H1 (cell line): ENCODE results near the gene PPM1N. TPM values are rescaled to one million over a fixed set of nuclear protein-coding genes. Genes with fewer than 3 reads are reported as not detected.

Experiments used
- CTCF ChIA-PET: fragments of 300-600 bp; sonication (Branson Sonifier 250); formaldehyde crosslinking; loops from one replicate; lab custom pipeline; 2021; ENCODE audit not compliant: partially characterized antibody; lab: Charles Lee
- POLR2A ChIA-PET: fragments of 300-600 bp; sonication (Branson Sonifier 250); formaldehyde crosslinking; loops from one replicate; lab custom pipeline; 2021; ENCODE audit warnings: inconsistent platforms; ENCODE audit not compliant: partially characterized antibody; lab: Charles Lee
- DNase-seq, 2 experiments: peaks; one replicate each; pipeline versions ENCODE4 v3.0.0 to v3.0.0-alpha.2; 2010 to 2022; ENCODE audit warnings: low spot score in 2 of 2, low read depth in 1 of 2, mixed read lengths in 1 of 2
- FAIRE-seq: peaks from 2 replicates; lab custom pipeline; 2011; peaks lifted over from hg19 to GRCh38; lab: Jason Lieb, UNC
- H2AFZ ChIP-seq: 2 replicates; pipeline ENCODE4 v1.8.1; 2012; ENCODE audit warnings: low read length, inconsistent platforms
- H2AK5ac ChIP-seq: 2 replicates; pipeline ENCODE4 v1.6.1; 2013; ENCODE audit warnings: low read depth, low read length
- H2BK120ac ChIP-seq: replicated peaks from 2 replicates; pipeline ENCODE3; 2013; ENCODE audit warnings: low read depth, low read length, inconsistent platforms
- H2BK12ac ChIP-seq: 2 replicates; pipeline ENCODE4 v1.6.1; 2013; ENCODE audit warnings: low read depth, low read length
- H2BK15ac ChIP-seq: 2 replicates; pipeline ENCODE4 v1.6.1; 2013; ENCODE audit warnings: low read length
- H2BK20ac ChIP-seq: 2 replicates; pipeline ENCODE4 v1.6.1; 2013; ENCODE audit warnings: low read length
- H2BK5ac ChIP-seq: 2 replicates; pipeline ENCODE4 v1.6.1; 2013; ENCODE audit warnings: low read depth, low read length
- H3K14ac ChIP-seq: 2 replicates; pipeline ENCODE4 v1.6.1; 2013; ENCODE audit warnings: inconsistent platforms; ENCODE audit not compliant: insufficient read length
- H3K18ac ChIP-seq: 2 replicates; pipeline ENCODE4 v1.6.1; 2013; ENCODE audit warnings: low read length; ENCODE audit errors: extremely low read depth
- H3K23ac ChIP-seq: 2 replicates; pipeline ENCODE4 v1.6.1; 2013; ENCODE audit warnings: inconsistent platforms; ENCODE audit not compliant: insufficient read length
- H3K23me2 ChIP-seq: 2 replicates; pipeline ENCODE4 v1.6.1; 2013; ENCODE audit warnings: low read depth, low read length
- H3K27ac ChIP-seq: 2 replicates; pipeline ENCODE4 v1.6.1; 2011; ENCODE audit warnings: low read depth, low read length, inconsistent platforms
- H3K27me3 ChIP-seq, 4 experiments: replicated peaks in 1 of 4; 1 replicate in 1 of 4; 2 replicates in 3 of 4; pipeline versions ENCODE4 v1.6.1 to v1.8.1; 2011 to 2013; ENCODE audit warnings: low read length in 3 of 4, mild to moderate bottlenecking in 3 of 4, inconsistent platforms in 2 of 4, mixed read lengths in 2 of 4, moderate library complexity in 1 of 4; ENCODE audit not compliant: control insufficient read depth in 3 of 4, insufficient read depth in 3 of 4; ENCODE audit errors: extremely low read depth in 1 of 4
- H3K36me3 ChIP-seq, 4 experiments: 2 replicates each; pipeline versions ENCODE4 v1.6.1 to v1.8.1; 2011 to 2013; ENCODE audit warnings: mild to moderate bottlenecking in 4 of 4, low read length in 3 of 4, moderate library complexity in 2 of 4, control low read depth in 1 of 4, inconsistent platforms in 1 of 4; ENCODE audit not compliant: insufficient read depth in 4 of 4, control insufficient read depth in 2 of 4
- H3K4ac ChIP-seq: replicated peaks from 2 replicates; pipeline ENCODE3; 2013; ENCODE audit warnings: low read length, low read depth, mixed read lengths, inconsistent platforms; ENCODE audit not compliant: insufficient read length
- H3K4me1 ChIP-seq, 4 experiments: replicated peaks in 1 of 4; 1 replicate in 1 of 4; 2 replicates in 3 of 4; pipeline versions ENCODE4 v1.6.1 to v1.8.1; 2011 to 2013; ENCODE audit warnings: low read length in 3 of 4, inconsistent platforms in 2 of 4, mixed read lengths in 1 of 4; ENCODE audit not compliant: insufficient read depth in 4 of 4, control insufficient read depth in 3 of 4
- H3K4me2 ChIP-seq, 2 experiments: 2 replicates each; pipeline versions ENCODE4 v1.6.1 to v1.8.1; 2011 to 2013; ENCODE audit warnings: low read depth in 2 of 2, low read length in 2 of 2, control low read depth in 1 of 2, inconsistent platforms in 1 of 2, mild to moderate bottlenecking in 1 of 2; ENCODE audit not compliant: insufficient read depth in 1 of 2
- H3K4me3 ChIP-seq, 4 experiments: fragments of 200-600, 300-600 bp in 1 of 4; sonication (generic), shearing (Covaris generic), sonication (Bioruptor Twin) in 1 of 4; 2 replicates each; pipeline versions ENCODE4 v1.5.1 to v1.8.1; 2011 to 2016; ENCODE audit warnings: low read length in 4 of 4, low read depth in 3 of 4, control low read depth in 2 of 4, inconsistent platforms in 2 of 4, mild to moderate bottlenecking in 2 of 4, mixed read lengths in 1 of 4, moderate library complexity in 1 of 4; ENCODE audit not compliant: insufficient read depth in 2 of 4; ENCODE audit errors: extremely low read depth in 1 of 4
- H3K56ac ChIP-seq: replicated peaks from 2 replicates; pipeline ENCODE3; 2013; ENCODE audit warnings: low read depth, mild to moderate bottlenecking, mixed read lengths, low read length, inconsistent platforms; ENCODE audit not compliant: insufficient read length
- H3K79me1 ChIP-seq: 2 replicates; pipeline ENCODE4 v1.6.1; 2013; ENCODE audit warnings: low read depth, low read length, control low read depth
- H3K79me2 ChIP-seq, 2 experiments: 2 replicates each; pipeline versions ENCODE4 v1.6.1 to v1.8.1; 2012 to 2013; ENCODE audit warnings: low read length in 2 of 2, mild to moderate bottlenecking in 2 of 2, inconsistent platforms in 1 of 2; ENCODE audit not compliant: insufficient read depth in 2 of 2, control insufficient read depth in 1 of 2
- H3K9ac ChIP-seq, 4 experiments: replicated peaks in 1 of 4; 1 replicate in 1 of 4; 2 replicates in 3 of 4; pipeline versions ENCODE4 v1.6.1 to v1.8.1; 2011 to 2013; ENCODE audit warnings: low read depth in 3 of 4, low read length in 3 of 4, control low read depth in 2 of 4, mild to moderate bottlenecking in 2 of 4, moderate library complexity in 2 of 4, inconsistent platforms in 1 of 4; ENCODE audit errors: extremely low read depth in 1 of 4
- H3K9me3 ChIP-seq, 2 experiments: 2 replicates each; pipeline versions ENCODE4 v1.6.1 to v1.8.1; 2012 to 2013; ENCODE audit warnings: mild to moderate bottlenecking in 2 of 2, moderate library complexity in 2 of 2, control low read depth in 1 of 2, inconsistent platforms in 1 of 2, low read depth in 1 of 2, low read length in 1 of 2, mixed read lengths in 1 of 2; ENCODE audit not compliant: insufficient read depth in 2 of 2
- H4K20me1 ChIP-seq, 2 experiments: replicated peaks in 1 of 2; 2 replicates each; pipeline versions ENCODE3 to v1.8.1; 2011 to 2013; ENCODE audit warnings: inconsistent platforms in 2 of 2, low read length in 2 of 2, mild to moderate bottlenecking in 1 of 2; ENCODE audit not compliant: insufficient read depth in 2 of 2, control insufficient read depth in 1 of 2
- H4K5ac ChIP-seq: 2 replicates; pipeline ENCODE4 v1.6.1; 2013; ENCODE audit warnings: low read length, low read depth, mixed read lengths, inconsistent platforms; ENCODE audit not compliant: insufficient read length
- H4K8ac ChIP-seq: 2 replicates; pipeline ENCODE4 v1.8.0; 2013; ENCODE audit warnings: mild to moderate bottlenecking, moderate library complexity, low read length, inconsistent platforms; ENCODE audit not compliant: insufficient read depth; ENCODE audit errors: extremely low read depth
- H4K91ac ChIP-seq: replicated peaks from 2 replicates; pipeline ENCODE3; 2013; ENCODE audit warnings: low read length, mixed read lengths, inconsistent platforms; ENCODE audit not compliant: insufficient read length
- GABPA ChIP-seq: IDR thresholded peaks from 2 replicates; pipeline ENCODE4 v1.6.1; 2011; ENCODE audit warnings: mild to moderate bottlenecking, low read length, moderate library complexity, borderline replicate concordance; ENCODE audit not compliant: insufficient read depth
- KDM1A ChIP-seq: fragments of 200-600, 300-600 bp; sonication (generic); IDR thresholded peaks from 2 replicates; pipeline ENCODE4 v1.7.1; 2016; ENCODE audit warnings: mild to moderate bottlenecking, low read length, borderline replicate concordance
- KDM4A ChIP-seq: IDR thresholded peaks from one replicate; pipeline ENCODE4 v1.7.1; 2012; ENCODE audit warnings: low read depth, mild to moderate bottlenecking, moderate library complexity, low read length, inconsistent platforms; ENCODE audit not compliant: severe bottlenecking
- SAP30 ChIP-seq: fragments of 300-600 bp; sonication (generic); IDR thresholded peaks from 2 replicates; pipeline ENCODE4 v1.7.1; 2012; ENCODE audit warnings: low read length, moderate library complexity, mild to moderate bottlenecking, inconsistent platforms; ENCODE audit not compliant: insufficient read depth, insufficient replicate concordance
- SRF ChIP-seq: IDR thresholded peaks from 2 replicates; pipeline ENCODE4 v1.6.1; 2011; ENCODE audit warnings: mild to moderate bottlenecking, low read depth, low read length, moderate library complexity
- WGBS, 2 experiments: shearing (Covaris generic) in 1 of 2; methylation state at CpG; one replicate each; pipeline versions ENCODE4 v1.1.6 to v1.1.7; 2013 to 2015; ENCODE audit warnings: low lambda C conversion rate in 2 of 2, mixed read lengths in 2 of 2, inconsistent platforms in 1 of 2, low coverage in 1 of 2, missing lambda C conversion rate in 1 of 2; ENCODE audit not compliant: insufficient replicate concordance in 2 of 2, insufficient coverage in 1 of 2, insufficient read length in 1 of 2; ENCODE audit errors: extremely low coverage in 1 of 2, missing lambda C conversion rate in 1 of 2; 5-methylcytosine and 5-hydroxymethylcytosine counted together
- polyA plus RNA-seq, 7 experiments: library from polyadenylated mRNA; depleted of rRNA in 3 of 7; stranded (reverse) in 5 of 7; unstranded in 2 of 7; fragments of >200 nt in 5 of 7; fragments of 200-250 nt in 2 of 7; gene quantifications; 1 replicate in 5 of 7; 2 replicates in 1 of 7; 4 replicates in 1 of 7; pipeline versions ENCODE4 v1.2.1 to v1.2.3, GENCODE V29; 2011 to 2013; ENCODE audit warnings: missing spikeins in 2 of 7, mixed read lengths in 2 of 7
- total RNA-seq: library from RNA; stranded (reverse); fragmentation: NEBNext Ultra II Directional; extraction: Animal tissue kit (Norgen Biotek cat#: 25700); gene quantifications from 2 replicates; pipeline ENCODE4 v1.2.1, GENCODE V29; 2021
- TF ChIP-seq, protein P1 (sequence below): IDR thresholded peaks from 2 replicates; pipeline ENCODE4 v1.6.1; 2011; ENCODE audit warnings: low read length, improper control_type of control experiment
- TF ChIP-seq, protein P2 (sequence below): IDR thresholded peaks from 2 replicates; pipeline ENCODE4 v1.6.1; 2012; ENCODE audit warnings: low read length, inconsistent platforms

The PPM1N gene
- total and polyA plus RNA-seq, 2 of the 8 experiments (the other 6 are each of a cell fraction or from before 2014, with no cell fraction given) = 12.2 to 14.4 TPM

DNA sequence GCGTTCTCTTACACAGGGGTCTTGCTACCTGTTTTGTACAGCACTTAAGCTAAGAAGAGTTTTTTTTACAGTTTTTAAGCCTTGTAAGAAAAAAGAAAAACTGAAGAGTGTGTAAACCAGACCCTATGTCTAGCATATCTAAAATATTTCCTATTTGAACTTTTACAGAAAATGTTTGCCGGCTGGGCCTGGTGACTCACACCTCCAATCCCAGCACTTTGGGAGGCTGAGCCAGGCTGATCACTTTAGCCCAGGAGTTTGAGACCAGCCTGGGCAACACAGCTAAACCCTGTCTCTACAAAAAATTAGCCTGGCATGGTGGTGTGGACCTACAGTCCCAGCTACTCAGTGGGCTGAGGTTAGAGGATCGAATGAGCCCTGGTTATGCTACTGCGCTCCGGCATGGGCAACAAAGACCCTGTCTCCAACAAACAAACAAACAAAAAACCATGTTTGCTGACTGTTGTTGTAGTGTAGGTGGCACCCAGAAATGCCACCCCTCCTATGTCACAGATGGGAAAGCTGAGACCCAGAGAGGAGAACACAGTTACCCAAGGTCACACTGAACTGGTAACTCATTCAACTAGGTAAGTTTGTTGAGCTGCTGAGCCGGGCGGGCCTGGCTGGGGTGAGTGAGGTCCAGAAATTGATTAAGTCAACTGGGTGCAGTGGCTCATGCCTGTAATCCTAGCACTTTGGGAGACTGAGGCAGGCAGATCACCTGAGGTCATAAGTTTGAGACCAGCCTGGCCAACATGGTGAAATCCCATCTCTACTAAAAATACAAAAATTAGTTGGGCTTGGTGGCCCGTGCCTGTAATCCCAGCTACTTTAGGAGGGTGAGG, 7.1 kb downstream of the PPM1N start:
- DNase-seq (no peak), FAIRE-seq (no peak)
- ChIA-PET CTCF (interaction anchor here (0.7 to 2.8 kb wide), 7 partner anchors 11 to 138 kb away, joined by 3 to 12 read pairs (median 5); no protein-coding TSS in a partner anchor), POLR2A (interaction anchor here (0.8 to 2.3 kb wide), 4 partner anchors 8 to 75 kb away, joined by 3 to 12 read pairs (median 3); partner anchors contain the start of gene FOSB)
- Histone ChIP-seq H4K91ac (no peak overlapping the region), H3K4me1 (peaks cover 8 to 18% (median 14%) of the 10 kb centered on the region in 4 experiments), H3K56ac (no peak overlapping the region), H3K4ac (no peak overlapping the region), H4K20me1 (peaks cover 0 to 3% of the 10 kb centered on the region in 2 experiments), H3K36me3 (no peaks in the 10 kb centered on the region), H2AK5ac (0 out of 2 replicates have a peak overlapping the region, but pooled peaks have one; percentile 56), H2BK5ac (no peak overlapping the region), H3K9me3 (no peaks in the 10 kb centered on the region), H3K14ac (no peak overlapping the region), H3K23me2 (peaks cover 10% of the 10 kb centered on the region; the same call in 1 of the 2 replicates), H3K79me2 (peaks cover 9 to 24% of the 10 kb centered on the region in 2 experiments), H2BK120ac (no peak overlapping the region), H4K5ac (no peak overlapping the region), H2BK12ac (0 out of 2 replicates have a peak overlapping the region, but pooled peaks have one; percentile 45), H2AFZ (no peak overlapping the region), H3K79me1 (0 out of 2 replicates have a peak, but pooled peaks cover 2% of the 10 kb centered on the region), H3K4me3 (no peak overlapping the region), H3K9ac (no peak overlapping the region), H3K27ac (no peak overlapping the region), H3K27me3 (no peaks in the 10 kb centered on the region), H4K8ac (no peak overlapping the region), H3K23ac (no peak overlapping the region), H2BK15ac (no peak overlapping the region), H3K18ac (no peak overlapping the region), H3K4me2 (peak overlapping the region in 1 of 2 experiments; percentile 56; a peak in 1 of 4 replicates), H2BK20ac (no peak overlapping the region)
- 93% methylated on average over 8 of the region's 8 CpGs; no CpG with 5 or more reads in 1 of the 2 experiments for WGBS, 2 experiments
- TF ChIP-seq SRF (no peak), SAP30 (no peak), KDM1A (no peak), KDM4A (no peak), GABPA (no peak)
- TF ChIP-seq, protein P1, sequence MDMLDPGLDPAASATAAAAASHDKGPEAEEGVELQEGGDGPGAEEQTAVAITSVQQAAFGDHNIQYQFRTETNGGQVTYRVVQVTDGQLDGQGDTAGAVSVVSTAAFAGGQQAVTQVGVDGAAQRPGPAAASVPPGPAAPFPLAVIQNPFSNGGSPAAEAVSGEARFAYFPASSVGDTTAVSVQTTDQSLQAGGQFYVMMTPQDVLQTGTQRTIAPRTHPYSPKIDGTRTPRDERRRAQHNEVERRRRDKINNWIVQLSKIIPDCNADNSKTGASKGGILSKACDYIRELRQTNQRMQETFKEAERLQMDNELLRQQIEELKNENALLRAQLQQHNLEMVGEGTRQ = no peak
- TF ChIP-seq, protein P2, sequence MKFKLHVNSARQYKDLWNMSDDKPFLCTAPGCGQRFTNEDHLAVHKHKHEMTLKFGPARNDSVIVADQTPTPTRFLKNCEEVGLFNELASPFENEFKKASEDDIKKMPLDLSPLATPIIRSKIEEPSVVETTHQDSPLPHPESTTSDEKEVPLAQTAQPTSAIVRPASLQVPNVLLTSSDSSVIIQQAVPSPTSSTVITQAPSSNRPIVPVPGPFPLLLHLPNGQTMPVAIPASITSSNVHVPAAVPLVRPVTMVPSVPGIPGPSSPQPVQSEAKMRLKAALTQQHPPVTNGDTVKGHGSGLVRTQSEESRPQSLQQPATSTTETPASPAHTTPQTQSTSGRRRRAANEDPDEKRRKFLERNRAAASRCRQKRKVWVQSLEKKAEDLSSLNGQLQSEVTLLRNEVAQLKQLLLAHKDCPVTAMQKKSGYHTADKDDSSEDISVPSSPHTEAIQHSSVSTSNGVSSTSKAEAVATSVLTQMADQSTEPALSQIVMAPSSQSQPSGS = no peak
